Thyroid gland (tissue), 4 donors: Measurements from ENCODE around the gene TMEM222.

ENCODE experiments used
- CTCF ChIP-seq, 6 experiments: fragments of 200-600 bp in 3 of 6; fragments of 450-650 bp in 3 of 6; sonication (generic) in 3 of 6; IDR thresholded peaks; one replicate each; pipeline ENCODE4 v1.5.1; 2016 to 2019; ENCODE audit warnings: antibody characterized with exemption in 6 of 6, mild to moderate bottlenecking in 2 of 6, inconsistent platforms in 1 of 6, moderate library complexity in 1 of 6
- POLR2A ChIP-seq, 2 donors: fragments of 450-650 bp; IDR thresholded peaks; one replicate each; pipeline ENCODE4 v1.6.1; 2017; ENCODE audit warnings: antibody characterized with exemption in 2 of 2, mild to moderate bottlenecking in 2 of 2, moderate library complexity in 1 of 2

GRCh38 chr1:27338751-27339150 is 16.8 kb downstream of the TMEM222 start:
- TF ChIP-seq CTCF (IDR thresholded peaks at IDR 0.05) (no peak), POLR2A (IDR thresholded peaks at IDR 0.05) (no peak)
